ENCODE measurements around the gene EGFL6.

GRCh38 chrX:13652287-13652793 lies 82.9 kb downstream of the EGFL6 start:
- no peak for TF ChIP-seq POLR2A (IDR thresholded peaks at IDR 0.05; ENCODE audit: low read depth, low read length)
- no peak for TF ChIP-seq TAF1 (IDR thresholded peaks at IDR 0.05; ENCODE audit: borderline replicate concordance, low read depth, low read length)

Data from GM12892 (cell line).